Measurements from ENCODE around the gene PNPT1.
"Not testable (repeated sequence)": the region's sequence is repeated elsewhere in the genome, so short reads cannot be mapped to it uniquely, and the experiment has no call there.

- TF ChIP-seq HNRNPH1 (optimal IDR thresholded peaks at IDR 0.05; ENCODE audit: low read depth, low read length); NCOA2 (IDR thresholded peaks at IDR 0.05; ENCODE audit: partially characterized antibody in 2 of 2); EZH2 (IDR thresholded peaks at IDR 0.05; ENCODE audit: borderline replicate concordance, low read depth, low read length); SMC3 (conservative IDR thresholded peaks at IDR 0.05; ENCODE audit: insufficient read depth, low read depth, low read length); ZBTB43 (CRISPR knock-in tag; IDR thresholded peaks at IDR 0.05); ARHGAP35 (IDR thresholded peaks at IDR 0.05; ENCODE audit: partially characterized antibody); KLF16 (IDR thresholded peaks at IDR 0.05); POLR2A (conservative IDR thresholded peaks at IDR 0.05): not testable (repeated sequence)
- TF ChIP-seq, protein P1, sequence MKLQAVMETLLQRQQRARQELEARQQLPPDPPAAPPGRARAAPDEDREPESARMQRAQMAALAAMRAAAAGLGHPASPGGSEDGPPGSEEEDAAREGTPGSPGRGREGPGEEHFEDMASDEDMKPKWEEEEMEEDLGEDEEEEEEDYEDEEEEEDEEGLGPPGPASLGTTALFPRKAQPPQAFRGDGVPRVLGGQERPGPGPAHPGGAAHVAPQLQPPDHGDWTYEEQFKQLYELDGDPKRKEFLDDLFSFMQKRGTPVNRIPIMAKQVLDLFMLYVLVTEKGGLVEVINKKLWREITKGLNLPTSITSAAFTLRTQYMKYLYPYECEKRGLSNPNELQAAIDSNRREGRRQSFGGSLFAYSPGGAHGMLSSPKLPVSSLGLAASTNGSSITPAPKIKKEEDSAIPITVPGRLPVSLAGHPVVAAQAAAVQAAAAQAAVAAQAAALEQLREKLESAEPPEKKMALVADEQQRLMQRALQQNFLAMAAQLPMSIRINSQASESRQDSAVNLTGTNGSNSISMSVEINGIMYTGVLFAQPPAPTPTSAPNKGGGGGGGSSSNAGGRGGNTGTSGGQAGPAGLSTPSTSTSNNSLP (IDR thresholded peaks at IDR 0.05; ENCODE audit: borderline replicate concordance, low read depth, low read length): not testable (repeated sequence)
These were observed 96.8 kb downstream of the PNPT1 start for GRCh38 chr2:55596795-55597194.

All from K562 (cell line).